Neural cell (in vitro differentiated cells): Measurements from ENCODE around the gene MDGA2. TPM values are rescaled to one million over a fixed set of nuclear protein-coding genes. Genes with fewer than 3 reads are reported as not detected.

Experiments used
- H2AFZ ChIP-seq: fragments of 200-600, 300-800 bp; sonication (generic), shearing (Covaris generic); 2 replicates; pipeline ENCODE4 v1.6.0; 2014; ENCODE audit warnings: low read depth, mild to moderate bottlenecking, antibody characterized with exemption, low read length, moderate library complexity
- H3F3A ChIP-seq: fragments of 200-600 bp; shearing (Covaris generic); 2 replicates; pipeline ENCODE4 v1.6.1; 2016; ENCODE audit warnings: mild to moderate bottlenecking, moderate library complexity, mixed read lengths, antibody characterized with exemption, low read length; ENCODE audit not compliant: insufficient read depth, poor library complexity, severe bottlenecking
- H3K27ac ChIP-seq: fragments of 200-600, 300-800 bp; sonication (generic), shearing (Covaris generic); 2 replicates; pipeline ENCODE4 v1.5.1; 2014; ENCODE audit warnings: mild to moderate bottlenecking, low read length, moderate library complexity
- H3K27me3 ChIP-seq: fragments of 300-800, 200-600 bp; sonication (generic), shearing (Covaris generic); 2 replicates; pipeline ENCODE4 v1.6.0; 2014; ENCODE audit warnings: mild to moderate bottlenecking, low read depth, low read length, moderate library complexity; ENCODE audit not compliant: insufficient read depth
- H3K36me3 ChIP-seq: fragments of 300-800, 200-600 bp; sonication (generic), shearing (Covaris generic); 2 replicates; pipeline ENCODE4 v1.5.1; 2014; ENCODE audit warnings: mild to moderate bottlenecking, antibody characterized with exemption, low read length, moderate library complexity; ENCODE audit not compliant: insufficient read depth
- H3K4me2 ChIP-seq: fragments of 300-800, 200-600 bp; sonication (generic), shearing (Covaris generic); 2 replicates; pipeline ENCODE4 v1.6.0; 2014; ENCODE audit warnings: mild to moderate bottlenecking, low read length
- H3K4me3 ChIP-seq: fragments of 300-800, 200-600 bp; sonication (generic), shearing (Covaris generic); 2 replicates; pipeline ENCODE4 v1.5.1; 2014; ENCODE audit warnings: mild to moderate bottlenecking, low read length, moderate library complexity
- H3K79me2 ChIP-seq: fragments of 200-600 bp; shearing (Covaris generic); replicated peaks from 2 replicates; pipeline ENCODE4 v1.6.0; 2014; ENCODE audit warnings: mild to moderate bottlenecking, low read length, moderate library complexity; ENCODE audit not compliant: insufficient read depth
- H3K9ac ChIP-seq: fragments of 300-800, 200-600 bp; sonication (generic), shearing (Covaris generic); 2 replicates; pipeline ENCODE4 v1.6.1; 2016; ENCODE audit warnings: mild to moderate bottlenecking, low read length, mixed read lengths
- H3K9me2 ChIP-seq: fragments of 200-600 bp; shearing (Covaris generic); 2 replicates; pipeline ENCODE4 v1.6.1; 2016; ENCODE audit warnings: mild to moderate bottlenecking, low read length, mixed read lengths; ENCODE audit not compliant: insufficient read depth
- H3K9me3 ChIP-seq: fragments of 200-600, 300-800 bp; sonication (generic), shearing (Covaris generic); 2 replicates; pipeline ENCODE4 v1.6.1; 2016; ENCODE audit warnings: mild to moderate bottlenecking, mixed run types, low read length, moderate library complexity, mixed read lengths
- H4K20me1 ChIP-seq: fragments of 200-600 bp; shearing (Covaris generic); 2 replicates; pipeline ENCODE4 v1.6.1; 2016; ENCODE audit warnings: mild to moderate bottlenecking, mixed run types; ENCODE audit not compliant: insufficient read depth
- CTCF ChIP-seq: fragments of 450-650 bp; IDR thresholded peaks from 2 replicates; pipeline ENCODE4 v1.5.1; 2014; ENCODE audit warnings: antibody characterized with exemption, mild to moderate bottlenecking, moderate library complexity; ENCODE audit not compliant: poor library complexity, severe bottlenecking
- EP300 ChIP-seq: fragments of 450-650 bp; conservative IDR thresholded peaks from 2 replicates; pipeline ENCODE4 v1.6.1; 2014; ENCODE audit warnings: antibody characterized with exemption, mild to moderate bottlenecking, moderate library complexity; ENCODE audit not compliant: poor library complexity, severe bottlenecking
- EZH2 ChIP-seq: fragments of 200-600, 300-800 bp; shearing (Covaris generic), sonication (generic); IDR thresholded peaks from 2 replicates; pipeline ENCODE4 v1.6.1; 2014; ENCODE audit warnings: antibody characterized with exemption, low read length, borderline replicate concordance, mild to moderate bottlenecking; ENCODE audit not compliant: insufficient read depth, poor library complexity, severe bottlenecking
- MXI1 ChIP-seq: fragments of 450-650 bp; conservative IDR thresholded peaks from 2 replicates; pipeline ENCODE4 v1.6.1; 2014; ENCODE audit warnings: antibody characterized with exemption, mild to moderate bottlenecking; ENCODE audit not compliant: poor library complexity, severe bottlenecking
- POLR2AphosphoS5 ChIP-seq: IDR thresholded peaks from 2 replicates; pipeline ENCODE4 v1.6.1; 2012
- RAD21 ChIP-seq: fragments of 450-650 bp; conservative IDR thresholded peaks from 2 replicates; pipeline ENCODE4 v1.6.1; 2014; ENCODE audit warnings: antibody characterized with exemption, mild to moderate bottlenecking, moderate library complexity
- REST ChIP-seq: IDR thresholded peaks from 2 replicates; pipeline ENCODE4 v1.6.1; 2012; ENCODE audit warnings: borderline replicate concordance
- SMC3 ChIP-seq: fragments of 450-650 bp; conservative IDR thresholded peaks from 2 replicates; pipeline ENCODE4 v1.6.1; 2014; ENCODE audit warnings: antibody characterized with exemption, mild to moderate bottlenecking, moderate library complexity; ENCODE audit not compliant: poor library complexity
- TAF1 ChIP-seq: IDR thresholded peaks from 2 replicates; pipeline ENCODE4 v1.6.1; 2012; ENCODE audit warnings: low read depth
- polyA plus RNA-seq: library from polyadenylated mRNA; depleted of rRNA; stranded (reverse); fragments of >200 nt; gene quantifications from 2 replicates; pipeline ENCODE4 v1.2.3, GENCODE V29; 2014

The MDGA2 gene
- polyA plus RNA-seq, 1 donor from 2014 or later: 3.8 TPM

- H3K4me3 ChIP-seq: no peak overlapping the region
- H2AFZ ChIP-seq: no peak overlapping the region
- no peak overlapping the region for H3K27ac ChIP-seq
Measured at GRCh38 chr14:47427629-47428028, 247.8 kb downstream of the MDGA2 start.

GRCh38 chr14:47425302-47425701 lies 250.1 kb downstream of the MDGA2 start:
- TF ChIP-seq SMC3 (no peak), RAD21 (no peak), TAF1 (no peak), REST (peak; percentile 99), POLR2AphosphoS5 (peak; percentile 84), EP300 (peak; percentile 82), EZH2 (no peak), MXI1 (peak; percentile 33), CTCF (no peak)
- Histone ChIP-seq H3K36me3 (no peaks in the 10 kb centered on the region), H3K9me3 (no peaks in the 10 kb centered on the region), H3F3A (peaks cover 4% of the 10 kb centered on the region), H3K4me3 (no peak overlapping the region), H3K27ac (peak overlapping the region; percentile 2), H4K20me1 (no peaks in the 10 kb centered on the region), H3K9ac (no peak overlapping the region), H3K27me3 (no peaks in the 10 kb centered on the region), H3K9me2 (no peaks in the 10 kb centered on the region), H2AFZ (no peak overlapping the region), H3K4me2 (no peak overlapping the region), H3K79me2 (no peaks in the 10 kb centered on the region)

More at GRCh38 chr14:47427629-47428028, 247.8 kb downstream of the MDGA2 start:
- no peaks in the 10 kb centered on the region for H3K9me3 ChIP-seq
- peaks cover 4% of the 10 kb centered on the region for H3F3A ChIP-seq
- TF ChIP-seq CTCF: no peak
- H4K20me1 ChIP-seq: no peaks in the 10 kb centered on the region
- no peaks in the 10 kb centered on the region for H3K9me2 ChIP-seq
- no peaks in the 10 kb centered on the region for H3K79me2 ChIP-seq
- no peaks in the 10 kb centered on the region for H3K36me3 ChIP-seq
- no peak overlapping the region for H3K9ac ChIP-seq
- no peak overlapping the region for H3K4me2 ChIP-seq
- H3K27me3 ChIP-seq: no peaks in the 10 kb centered on the region
